ENCODE results near the gene TMEM131L.

TMEM131L gene

GRCh38 chr4:153610623-153611376 is 144.6 kb downstream of the TMEM131L start:
- DNase-seq (ENCODE audit: low read depth in 2 of 2) = no peak

DNA sequence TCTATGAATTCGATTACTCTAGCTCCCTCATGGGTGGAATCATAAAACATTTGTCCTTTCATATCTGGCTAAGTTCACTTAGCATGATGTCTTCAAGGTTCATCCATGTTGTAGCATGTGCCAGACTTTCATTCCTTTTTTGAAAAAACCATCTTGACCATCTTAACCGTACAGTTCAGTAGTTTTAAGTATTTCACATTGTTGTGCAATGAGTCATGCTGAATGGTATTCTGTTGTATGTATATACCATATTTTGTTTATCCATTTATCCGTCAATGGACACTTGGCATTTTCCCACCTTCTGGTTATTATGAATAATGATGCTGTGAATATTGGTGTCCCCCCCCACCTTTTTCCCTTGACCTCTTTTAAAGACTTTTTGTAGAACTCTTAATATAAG is 145.5 kb downstream of the TMEM131L start:
- DNase-seq (ENCODE audit: low read depth in 2 of 2) = no peak

DNA sequence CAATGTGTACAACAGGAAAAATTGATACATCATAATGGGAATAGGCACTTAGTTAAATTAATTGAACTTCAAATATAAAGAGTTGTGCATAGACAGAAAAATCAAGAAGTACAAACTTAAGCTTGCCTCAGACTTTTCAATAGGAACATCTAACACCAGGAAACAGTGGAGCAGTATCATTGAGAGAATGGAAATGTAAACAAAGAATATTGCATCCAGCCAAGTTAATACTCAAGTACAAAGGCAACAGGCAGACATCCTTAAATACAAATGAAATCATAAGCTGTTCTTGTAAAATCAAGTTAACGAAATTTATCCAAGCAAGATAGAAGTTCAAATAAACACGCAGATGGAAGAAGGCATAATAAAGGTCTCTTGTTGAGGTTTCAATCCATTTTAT is 146.7 kb downstream of the TMEM131L start:
- DNase-seq (ENCODE audit: low read depth in 2 of 2) = no peak

GRCh38 chr4:153616006-153616555 is 149.9 kb downstream of the TMEM131L start:
- peak; percentile 38 to 43 for DNase-seq (ENCODE audit: low read depth in 2 of 2)

DNA sequence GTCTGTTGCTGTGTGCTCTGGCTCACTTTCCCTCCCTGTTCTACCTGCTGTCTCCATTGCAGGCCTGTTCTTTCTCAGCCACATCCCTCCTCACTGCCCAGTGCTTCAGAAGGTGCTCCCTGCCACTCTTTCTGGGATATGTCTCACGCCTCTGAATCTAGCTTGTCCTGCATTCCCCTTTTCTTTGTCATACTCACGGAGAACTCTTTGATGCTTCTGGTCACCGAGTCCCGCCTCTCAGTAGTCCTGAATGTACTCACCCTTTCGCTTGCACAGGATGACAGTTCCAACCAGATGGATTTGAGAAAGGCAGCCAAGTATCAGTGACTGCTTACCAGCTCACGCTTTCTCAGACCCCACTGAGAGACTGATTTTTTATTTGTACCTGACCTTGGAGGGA is 152.7 kb downstream of the TMEM131L start:
- DNase-seq (ENCODE audit: low read depth in 2 of 2) = no peak

DNA sequence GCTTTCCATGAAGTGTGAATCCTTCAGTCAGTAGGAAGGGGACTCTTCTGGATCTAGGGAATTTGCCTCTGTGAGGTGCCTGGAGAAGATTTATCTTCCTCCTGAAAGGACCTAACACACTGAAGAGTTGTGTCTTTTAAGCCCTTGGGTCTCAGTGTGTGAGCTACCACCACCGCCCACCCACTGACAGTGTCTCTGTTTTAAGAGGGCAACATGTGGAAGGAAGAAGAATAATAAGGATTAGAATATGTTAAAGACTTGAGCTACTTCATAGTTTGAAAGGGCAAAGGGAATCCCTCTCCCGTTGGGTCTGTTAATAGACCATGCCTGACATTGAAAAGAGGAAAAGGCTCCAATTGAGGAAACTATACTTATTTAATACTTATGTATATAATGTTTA is 153.7 kb downstream of the TMEM131L start:
- no peak for DNase-seq (ENCODE audit: low read depth in 2 of 2)

- DNase-seq (ENCODE audit: low read depth in 2 of 2) = no peak
These were observed 154.2 kb downstream of the TMEM131L start for GRCh38 chr4:153620352-153620751.

GRCh38 chr4:153622093-153622492 is 155.9 kb downstream of the TMEM131L start:
- no peak for DNase-seq (ENCODE audit: low read depth in 2 of 2)

- DNase-seq (ENCODE audit: low read depth in 2 of 2) = no peak
These were observed 156.6 kb downstream of the TMEM131L start for GRCh38 chr4:153622778-153623240.

DNA sequence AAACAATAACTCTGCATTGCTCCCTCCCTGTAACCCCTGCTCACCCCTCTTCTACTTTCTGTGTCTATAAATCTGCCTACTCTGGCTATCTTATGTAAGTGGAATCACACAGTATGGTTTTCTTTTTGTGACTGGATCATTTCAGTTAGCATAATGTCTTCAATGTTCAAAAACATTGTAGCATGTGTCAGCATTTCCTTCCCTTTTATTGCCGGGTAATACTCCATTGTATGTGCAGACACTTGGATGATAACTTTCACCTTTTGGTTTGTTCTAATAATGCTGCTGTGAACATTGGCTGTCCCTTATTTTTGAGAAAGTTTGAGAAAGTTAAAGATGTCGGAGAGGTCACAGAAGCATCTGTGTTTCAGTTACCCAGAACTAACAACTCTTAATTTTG is 157.3 kb downstream of the TMEM131L start:
- DNase-seq (ENCODE audit: low read depth in 2 of 2) = no peak

DNA sequence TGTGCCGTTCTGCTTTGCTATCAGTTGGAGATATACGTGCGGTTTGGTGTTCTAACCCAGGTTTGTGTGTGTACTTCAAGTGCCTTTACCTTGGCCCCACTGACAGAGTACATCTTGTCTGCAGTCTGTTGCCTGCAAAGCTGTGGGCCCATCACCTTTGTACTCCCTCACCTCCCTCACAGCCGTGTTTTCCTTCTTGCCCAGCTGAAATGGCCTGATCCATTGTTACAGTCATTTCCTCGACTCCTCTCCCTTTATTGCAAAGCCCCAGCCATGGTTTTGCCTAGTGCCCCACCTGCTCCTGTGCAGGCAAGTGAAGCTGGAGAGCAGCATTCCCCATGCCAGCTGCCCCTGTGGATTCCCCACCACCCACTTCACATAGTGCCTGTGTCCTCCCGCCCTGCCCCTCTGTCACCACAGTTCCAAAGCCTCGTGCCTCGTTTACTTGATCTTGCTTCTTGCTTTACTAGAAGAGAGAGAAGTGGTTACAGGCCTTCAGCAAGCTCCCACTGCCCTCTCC is 162.7 kb downstream of the TMEM131L start:
- no peak for DNase-seq (ENCODE audit: low read depth in 2 of 2)

GRCh38 chr4:153629776-153630175 is 163.6 kb downstream of the TMEM131L start:
- DNase-seq (ENCODE audit: low read depth in 2 of 2) = no peak

DNA sequence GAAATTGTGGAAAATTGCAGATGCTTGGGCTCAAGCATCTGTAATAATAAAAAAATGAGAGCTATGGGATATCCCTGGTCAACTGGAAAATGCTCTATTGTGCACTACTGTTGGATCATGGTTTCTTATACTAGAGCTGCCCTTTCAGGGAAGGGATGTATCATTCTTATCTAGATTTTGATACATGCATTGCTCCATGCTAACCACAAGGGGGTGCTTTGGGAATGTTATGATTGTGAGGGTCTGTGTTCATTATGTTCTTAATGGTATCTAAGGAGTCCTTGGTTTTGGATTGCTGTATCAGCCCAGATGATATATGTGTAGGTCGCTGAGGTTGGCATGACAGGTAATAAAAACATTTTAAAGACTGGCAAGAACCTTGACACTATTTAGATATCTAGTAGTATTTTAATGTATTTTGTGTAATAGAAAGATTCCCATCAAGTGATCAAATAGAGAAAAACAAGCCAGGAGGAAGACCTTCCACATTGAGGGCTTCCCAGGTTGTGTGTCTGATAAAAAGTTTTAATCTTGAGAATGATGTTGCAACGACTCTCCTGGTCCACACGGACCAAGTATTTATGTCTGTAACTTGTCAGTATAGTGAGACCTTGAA is 168.7 kb downstream of the TMEM131L start:
- no peak for DNase-seq (ENCODE audit: low read depth in 2 of 2)

DNA sequence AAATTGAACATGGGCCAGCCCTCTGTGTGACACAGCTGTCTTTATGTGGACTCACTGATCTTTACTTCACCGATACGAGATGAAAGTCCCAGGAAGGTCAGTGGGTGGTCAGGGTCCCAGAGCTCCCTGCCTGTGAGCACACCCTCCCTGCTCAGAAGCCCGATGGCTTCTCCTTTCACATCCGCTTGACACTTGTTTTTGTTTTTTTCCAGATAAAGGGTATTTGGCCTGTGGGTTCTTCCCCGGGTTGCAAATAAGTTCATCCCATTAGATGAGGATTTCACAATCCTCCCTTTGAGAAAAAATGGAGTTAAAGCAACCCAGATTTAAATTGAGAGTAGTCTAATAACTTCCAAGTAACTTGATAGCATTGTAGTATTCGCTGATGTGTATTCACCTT is 169.7 kb downstream of the TMEM131L start:
- DNase-seq (ENCODE audit: low read depth in 2 of 2) = no peak

GRCh38 chr4:153637201-153637600 is 171.0 kb downstream of the TMEM131L start:
- DNase-seq (ENCODE audit: low read depth in 2 of 2) = no peak

DNA sequence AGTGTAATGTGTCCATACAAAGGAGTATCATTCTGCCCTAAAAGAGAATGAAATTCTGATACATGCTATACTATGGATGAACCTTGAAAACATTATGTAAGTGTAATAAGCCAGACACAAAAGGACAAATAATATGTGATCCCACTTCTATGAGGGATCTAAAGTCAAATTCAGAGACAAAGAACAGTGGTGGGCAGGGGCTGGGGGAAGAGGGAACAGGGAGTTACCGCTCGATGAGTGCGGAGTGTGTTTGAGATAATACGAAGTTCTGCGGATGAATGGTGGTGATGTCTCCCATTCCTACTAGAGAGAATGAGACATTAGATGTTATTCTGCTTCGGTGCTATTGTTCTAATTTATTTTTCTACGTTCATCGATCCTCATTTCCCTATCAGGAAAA is 171.9 kb downstream of the TMEM131L start:
- no peak for DNase-seq (ENCODE audit: low read depth in 2 of 2)

DNA sequence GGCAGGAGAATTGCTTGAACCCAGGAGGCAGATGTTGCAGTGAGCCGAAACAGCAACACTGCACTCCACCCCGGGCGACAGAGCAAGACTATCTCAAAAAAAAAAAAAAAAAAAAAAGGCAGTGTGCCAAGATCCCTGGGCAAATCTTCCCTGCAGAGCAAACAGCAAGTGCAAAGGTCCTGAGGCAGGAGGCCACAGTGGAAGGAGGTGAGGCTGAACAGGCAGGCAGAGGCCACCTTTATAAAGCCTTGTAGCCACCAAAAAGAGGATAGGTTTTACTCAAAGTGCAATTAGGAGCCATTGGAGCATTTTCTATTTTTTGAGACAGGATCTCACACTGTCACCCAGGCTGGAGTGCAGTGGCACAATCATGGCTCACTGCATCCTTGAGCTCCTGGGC is 172.8 kb downstream of the TMEM131L start:
- DNase-seq (ENCODE audit: low read depth in 2 of 2) = no peak

GRCh38 chr4:153639833-153640802 is 174.0 kb downstream of the TMEM131L start:
- no peak for DNase-seq (ENCODE audit: low read depth in 2 of 2)

DNA sequence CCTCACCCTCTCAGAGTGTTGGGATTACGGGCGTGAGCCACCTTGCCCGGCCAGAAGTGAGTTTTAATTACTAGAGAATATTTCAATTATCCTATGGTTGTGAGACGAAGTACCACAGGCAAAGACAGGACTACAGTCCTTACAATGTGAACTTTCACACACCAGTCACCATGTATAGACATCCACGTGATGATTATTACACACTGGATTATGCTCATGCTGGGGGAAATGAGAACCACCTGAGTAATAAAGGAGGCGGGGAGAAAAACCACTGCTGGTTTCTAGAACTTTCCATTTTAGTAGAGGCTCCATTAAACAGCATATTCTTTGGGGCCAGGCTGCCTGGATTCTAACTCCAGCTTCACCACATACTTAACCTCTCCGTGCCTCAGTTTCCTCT is 175.4 kb downstream of the TMEM131L start:
- no peak for DNase-seq (ENCODE audit: low read depth in 2 of 2)

- no peak for DNase-seq (ENCODE audit: low read depth in 2 of 2)
These were observed 177.5 kb downstream of the TMEM131L start for GRCh38 chr4:153643406-153644383.

GRCh38 chr4:153645183-153645582 is 179.0 kb downstream of the TMEM131L start:
- DNase-seq (ENCODE audit: low read depth in 2 of 2) = no peak

All from stimulated activated CD8-positive, alpha-beta memory T cell treated with anti-CD3 and anti-CD28 coated beads, Interleukin-15, amount 100 ng/mL, for 48 hours (primary cell).